Trophoblast cell (in vitro differentiated cells and primary cell): ENCODE results near the gene KSR1.
"Not testable (repeated sequence)": the region's sequence is repeated elsewhere in the genome, so short reads cannot be mapped to it uniquely, and the experiment has no call there.

Experiments
- DNase-seq, 2 donors: peaks; one replicate each; pipeline ENCODE4 v3.0.0-alpha.2; 2016
- H2AFZ ChIP-seq: 2 replicates; pipeline ENCODE4 v1.6.1; 2013; ENCODE audit warnings: low read length, moderate library complexity, mild to moderate bottlenecking; ENCODE audit not compliant: insufficient read depth, poor library complexity
- H2AK5ac ChIP-seq: 2 replicates; pipeline ENCODE4 v1.6.1; 2013; ENCODE audit warnings: mild to moderate bottlenecking, low read length
- H2BK120ac ChIP-seq: 2 replicates; pipeline ENCODE4 v1.6.1; 2013; ENCODE audit warnings: low read length, mild to moderate bottlenecking, moderate library complexity; ENCODE audit not compliant: insufficient read depth, poor library complexity
- H2BK12ac ChIP-seq: 2 replicates; pipeline ENCODE4 v1.6.1; 2013; ENCODE audit warnings: mild to moderate bottlenecking, low read length, moderate library complexity
- H2BK5ac ChIP-seq: 2 replicates; pipeline ENCODE4 v1.6.1; 2013; ENCODE audit warnings: low read length, low read depth, moderate library complexity, mild to moderate bottlenecking; ENCODE audit not compliant: poor library complexity
- H3K14ac ChIP-seq: 2 replicates; pipeline ENCODE4 v1.6.1; 2013; ENCODE audit warnings: mild to moderate bottlenecking, low read length
- H3K18ac ChIP-seq: 2 replicates; pipeline ENCODE4 v1.6.1; 2013; ENCODE audit warnings: mild to moderate bottlenecking, low read length
- H3K23ac ChIP-seq: 2 replicates; pipeline ENCODE4 v1.6.1; 2013; ENCODE audit warnings: low read length
- H3K27ac ChIP-seq: 2 replicates; pipeline ENCODE4 v1.5.1; 2013; ENCODE audit warnings: low read depth, mild to moderate bottlenecking, inconsistent platforms, low read length, moderate library complexity
- H3K27me3 ChIP-seq: 2 replicates; pipeline ENCODE4 v1.6.1; 2013; ENCODE audit warnings: inconsistent platforms, mild to moderate bottlenecking, low read length, moderate library complexity; ENCODE audit not compliant: insufficient read depth
- H3K36me3 ChIP-seq, 2 experiments: 1 replicate in 1 of 2; 2 replicates in 1 of 2; pipeline ENCODE4 v1.6.1; 2013; ENCODE audit warnings: low read length in 2 of 2, mild to moderate bottlenecking in 2 of 2, moderate library complexity in 1 of 2; ENCODE audit not compliant: insufficient read depth in 2 of 2, control insufficient read depth in 1 of 2
- H3K4ac ChIP-seq: 2 replicates; pipeline ENCODE4 v1.6.1; 2013; ENCODE audit warnings: low read depth, mild to moderate bottlenecking, low read length, moderate library complexity
- H3K4me1 ChIP-seq, 2 experiments: 1 replicate in 1 of 2; 2 replicates in 1 of 2; pipeline ENCODE4 v1.6.1; 2013; ENCODE audit warnings: low read length in 2 of 2, mild to moderate bottlenecking in 2 of 2, moderate library complexity in 1 of 2; ENCODE audit not compliant: insufficient read depth in 2 of 2, control insufficient read depth in 1 of 2
- H3K4me2 ChIP-seq: 2 replicates; pipeline ENCODE4 v1.6.1; 2013; ENCODE audit warnings: inconsistent platforms, mild to moderate bottlenecking, low read length, moderate library complexity
- H3K4me3 ChIP-seq: 2 replicates; pipeline ENCODE4 v1.5.1; 2013; ENCODE audit warnings: mild to moderate bottlenecking, low read depth, low read length, inconsistent platforms
- H3K79me1 ChIP-seq: one replicate; pipeline ENCODE4 v1.6.1; 2013; ENCODE audit warnings: low read length
- H3K79me2 ChIP-seq: 2 replicates; pipeline ENCODE4 v1.6.1; 2013; ENCODE audit warnings: low read length, mild to moderate bottlenecking; ENCODE audit not compliant: control insufficient read depth, insufficient read depth, poor library complexity
- H3K9ac ChIP-seq: 2 replicates; pipeline ENCODE4 v1.6.1; 2013; ENCODE audit warnings: mild to moderate bottlenecking, low read length
- H3K9me3 ChIP-seq: 2 replicates; pipeline ENCODE4 v1.6.1; 2013; ENCODE audit warnings: low read depth, mild to moderate bottlenecking, control low read depth, inconsistent platforms, low read length; ENCODE audit not compliant: insufficient read depth
- H4K12ac ChIP-seq: 2 replicates; pipeline ENCODE4 v1.6.1; 2013; ENCODE audit warnings: low read depth, mild to moderate bottlenecking, low read length, moderate library complexity
- H4K8ac ChIP-seq: 2 replicates; pipeline ENCODE4 v1.6.1; 2013; ENCODE audit warnings: low read depth, mild to moderate bottlenecking, low read length, moderate library complexity
- H4K91ac ChIP-seq: one replicate; pipeline ENCODE4 v1.6.1; 2013; ENCODE audit warnings: low read depth, mild to moderate bottlenecking, low read length, moderate library complexity
- WGBS: extraction: QIAGEN DNeasy Blood & Tissue Kit; methylation state at CpG from one replicate; pipeline ENCODE4 v1.1.7; 2013; ENCODE audit warnings: missing lambda C conversion rate; ENCODE audit not compliant: insufficient read length, insufficient coverage; ENCODE audit errors: extremely low coverage; 5-methylcytosine and 5-hydroxymethylcytosine counted together

Gene KSR1

DNA sequence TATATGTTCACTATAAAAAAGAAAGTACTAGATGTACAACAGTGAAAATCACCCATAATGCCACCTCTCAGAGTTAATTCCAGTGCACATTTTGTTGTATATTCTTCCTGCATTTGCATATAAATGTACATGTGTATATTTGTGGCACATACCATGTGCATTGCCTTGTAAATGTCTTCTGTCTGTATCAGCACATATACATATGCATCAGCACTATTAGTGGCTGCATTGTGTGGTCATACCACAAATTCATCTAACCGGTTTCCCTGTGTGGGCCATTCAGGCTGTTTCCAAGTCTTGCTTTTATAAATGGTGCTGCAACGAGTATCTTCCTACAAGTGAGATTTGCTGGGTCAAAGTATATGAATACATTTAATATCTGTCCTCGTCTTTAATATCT, 6.5 kb downstream of the KSR1 start:
- no CpG with 5 or more reads among the region's 3 CpGs for WGBS

DNA sequence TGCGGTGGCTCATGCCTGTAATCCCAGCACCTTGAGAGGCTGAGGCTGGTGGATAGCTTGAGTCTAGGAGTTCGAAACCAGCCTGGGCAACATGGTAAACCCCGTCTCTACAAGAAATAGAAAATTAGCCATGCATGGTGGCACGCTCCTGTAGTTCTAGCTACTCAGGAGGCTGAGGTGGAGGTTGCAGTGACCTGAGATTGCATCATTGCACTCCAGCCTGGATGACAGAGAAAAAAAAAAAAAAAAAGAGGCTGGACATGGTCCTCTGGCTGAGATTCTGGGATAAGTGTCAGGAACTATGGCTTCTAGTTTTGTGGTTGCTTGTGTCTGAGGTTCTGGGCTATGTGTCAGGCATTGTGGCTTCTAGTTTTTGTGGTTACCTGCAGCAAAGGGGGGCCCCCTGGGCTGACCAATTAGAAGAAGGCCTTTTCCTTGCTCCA, 7.0 kb downstream of the KSR1 start:
- H3K18ac ChIP-seq: no peak overlapping the region
- no CpG with 5 or more reads among the region's 4 CpGs for WGBS
- H2BK120ac ChIP-seq: no peak overlapping the region
- no peak overlapping the region for H3K23ac ChIP-seq
- peaks cover 0 to 4% of the 10 kb centered on the region in 2 experiments for H3K36me3 ChIP-seq
- H4K12ac ChIP-seq: no peak overlapping the region
- H3K14ac ChIP-seq: no peak overlapping the region
- H3K4me2 ChIP-seq: no peak overlapping the region
- peaks cover 7% of the 10 kb centered on the region for H3K79me1 ChIP-seq
- H2AK5ac ChIP-seq: no peak overlapping the region
- H3K79me2 ChIP-seq: peaks cover 13% of the 10 kb centered on the region
- no peak overlapping the region for H2BK5ac ChIP-seq
- H3K4me3 ChIP-seq: no peak overlapping the region
- H4K8ac ChIP-seq: no peak overlapping the region
- peak; percentile 43 to 68 for DNase-seq
- H3K27ac ChIP-seq: no peak overlapping the region
- H3K4ac ChIP-seq: peak overlapping the region; percentile 30
- H3K27me3 ChIP-seq: no peaks in the 10 kb centered on the region
- no peak overlapping the region for H3K9ac ChIP-seq
- peaks cover 33 to 52% of the 10 kb centered on the region in 2 experiments for H3K4me1 ChIP-seq
- no peaks in the 10 kb centered on the region for H3K9me3 ChIP-seq
- no peak overlapping the region for H4K91ac ChIP-seq
- H2BK12ac ChIP-seq: no peak overlapping the region
- no peak overlapping the region for H2AFZ ChIP-seq

More for the DNA sequence above, 6.5 kb downstream of the KSR1 start:
- Histone ChIP-seq H2BK120ac (no peak overlapping the region), H2BK5ac (no peak overlapping the region), H3K36me3 (peaks cover 0 to 4% of the 10 kb centered on the region in 2 experiments), H3K4ac (no peak overlapping the region), H2AK5ac (no peak overlapping the region), H3K18ac (no peak overlapping the region), H2BK12ac (no peak overlapping the region), H4K91ac (no peak overlapping the region), H2AFZ (no peak overlapping the region), H4K12ac (no peak overlapping the region), H4K8ac (no peak overlapping the region), H3K23ac (no peak overlapping the region), H3K9me3 (no peaks in the 10 kb centered on the region), H3K4me2 (no peak overlapping the region), H3K14ac (no peak overlapping the region), H3K27ac (no peak overlapping the region), H3K79me1 (peaks cover 7% of the 10 kb centered on the region), H3K79me2 (peaks cover 13% of the 10 kb centered on the region), H3K27me3 (no peaks in the 10 kb centered on the region), H3K4me3 (no peak overlapping the region), H3K9ac (no peak overlapping the region), H3K4me1 (peaks cover 33 to 53% of the 10 kb centered on the region in 2 experiments)
- peak; percentile 46 to 66 for DNase-seq

DNA sequence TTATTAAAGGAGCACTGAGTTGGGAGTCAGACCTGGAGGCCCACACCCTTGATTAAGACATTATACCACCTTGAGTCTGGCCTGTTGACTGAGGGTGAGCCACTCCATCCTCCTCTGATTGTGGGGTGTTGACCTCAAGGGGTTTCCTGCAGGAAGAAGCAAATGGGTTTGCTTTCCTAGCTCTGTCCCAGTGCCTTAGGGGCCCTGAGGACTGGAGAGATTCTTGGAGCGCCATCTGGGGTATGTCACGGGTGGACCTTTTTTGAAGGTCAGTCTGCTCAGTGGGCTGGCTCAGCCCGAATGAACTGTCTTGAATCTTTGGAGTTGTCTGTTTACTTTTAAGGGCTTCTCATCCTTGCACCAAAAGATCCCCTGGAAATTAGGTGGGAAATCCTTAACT, 7.8 kb downstream of the KSR1 start:
- WGBS: no CpG with 5 or more reads among the region's 3 CpGs
- not testable (repeated sequence) for H3K27ac ChIP-seq, H3K14ac ChIP-seq, H3K4ac ChIP-seq, H3K18ac ChIP-seq, H2BK120ac ChIP-seq, H3K36me3 ChIP-seq, H3K9me3 ChIP-seq, H3K23ac ChIP-seq, H4K91ac ChIP-seq, H3K4me3 ChIP-seq, H3K79me1 ChIP-seq, H2AK5ac ChIP-seq, H3K4me2 ChIP-seq, H2AFZ ChIP-seq, H2BK12ac ChIP-seq, H4K8ac ChIP-seq, H3K27me3 ChIP-seq, H2BK5ac ChIP-seq, H4K12ac ChIP-seq, H3K9ac ChIP-seq
- Histone ChIP-seq H3K79me2 (peaks cover 13% of the 10 kb centered on the region), H3K4me1 (peaks cover 34 to 47% of the 10 kb centered on the region in 2 experiments)
- peak in 1 of 2 donors; percentile 73 for DNase-seq

DNA sequence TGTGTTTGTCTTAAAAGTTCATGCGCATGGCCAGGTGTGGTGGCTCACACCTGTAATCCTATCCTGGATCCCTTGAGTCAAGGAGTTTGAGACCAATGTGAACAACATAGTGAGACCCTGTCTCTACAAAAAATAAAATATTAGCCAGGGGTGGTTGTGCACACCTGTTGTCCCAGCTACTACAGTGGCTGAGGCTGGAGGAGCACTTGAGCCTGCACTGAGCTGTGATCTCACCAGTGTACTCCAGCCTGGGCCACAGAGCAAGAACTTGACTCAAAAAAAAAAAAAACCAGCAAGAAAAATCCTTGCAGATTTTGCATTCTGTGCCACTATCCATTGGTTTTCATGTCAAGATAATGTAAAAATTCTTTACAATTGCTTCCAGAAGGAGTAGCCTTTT, 8.2 kb downstream of the KSR1 start:
- H4K8ac ChIP-seq: no peak overlapping the region
- no peak overlapping the region for H2BK120ac ChIP-seq
- DNase-seq: no peak
- H2BK12ac ChIP-seq: no peak overlapping the region
- WGBS: no CpG with 5 or more reads among the region's 1 CpG
- H3K23ac ChIP-seq: no peak overlapping the region
- H3K79me1 ChIP-seq: peaks cover 7% of the 10 kb centered on the region
- no peak overlapping the region for H3K14ac ChIP-seq
- no peak overlapping the region for H3K4ac ChIP-seq
- no peak overlapping the region for H3K9ac ChIP-seq
- H3K27me3 ChIP-seq: no peaks in the 10 kb centered on the region
- H2AK5ac ChIP-seq: no peak overlapping the region
- no peaks in the 10 kb centered on the region for H3K9me3 ChIP-seq
- H3K79me2 ChIP-seq: peaks cover 12% of the 10 kb centered on the region
- H3K27ac ChIP-seq: no peak overlapping the region
- H3K36me3 ChIP-seq: peaks cover 0 to 4% of the 10 kb centered on the region in 2 experiments
- no peak overlapping the region for H3K18ac ChIP-seq
- H4K91ac ChIP-seq: no peak overlapping the region
- H3K4me3 ChIP-seq: no peak overlapping the region
- H4K12ac ChIP-seq: no peak overlapping the region
- no peak overlapping the region for H2AFZ ChIP-seq
- peaks cover 32 to 43% of the 10 kb centered on the region in 2 experiments for H3K4me1 ChIP-seq
- no peak overlapping the region for H3K4me2 ChIP-seq
- H2BK5ac ChIP-seq: no peak overlapping the region
